Activated naive CD8-positive, alpha-beta T cell (primary cell): ENCODE data around the gene ACOXL.
"Not testable (repeated sequence)": the region's sequence is repeated elsewhere in the genome, so short reads cannot be mapped to it uniquely, and the experiment has no call there.

ENCODE experiments used
- H3K27ac Mint-ChIP-seq: one replicate; pipeline ENCODE4 v1.8.0; 2021; ENCODE audit warnings: mixed read lengths
- H3K27me3 Mint-ChIP-seq: one replicate; pipeline ENCODE4 v1.8.0; 2021; ENCODE audit warnings: mixed read lengths
- H3K36me3 Mint-ChIP-seq: one replicate; pipeline ENCODE4 v1.8.0; 2021; ENCODE audit warnings: mixed read lengths
- H3K4me1 Mint-ChIP-seq: one replicate; pipeline ENCODE4 v1.8.0; 2021; ENCODE audit warnings: low read depth, mixed read lengths
- H3K4me3 Mint-ChIP-seq: one replicate; pipeline ENCODE4 v1.8.0; 2021; ENCODE audit warnings: mild to moderate bottlenecking, mixed read lengths
- H3K9me3 Mint-ChIP-seq: one replicate; pipeline ENCODE4 v1.8.0; 2021; ENCODE audit warnings: low read depth, mixed read lengths

The ACOXL gene

GRCh38 chr2:111066062-111066593 lies 333.8 kb downstream of the ACOXL start:
- Mint-ChIP-seq H3K27ac (no peak overlapping the region), H3K4me1 (peaks cover 5% of the 10 kb centered on the region), H3K27me3 (peaks cover 1% of the 10 kb centered on the region), H3K4me3 (no peak overlapping the region), H3K36me3 (peaks cover 5% of the 10 kb centered on the region), H3K9me3 (peaks cover 10% of the 10 kb centered on the region)

GRCh38 chr2:111068435-111069058 lies 336.2 kb downstream of the ACOXL start:
- Mint-ChIP-seq H3K9me3 (peaks cover 3% of the 10 kb centered on the region), H3K27me3 (no peaks in the 10 kb centered on the region), H3K27ac (no peak overlapping the region), H3K4me1 (peaks cover 5% of the 10 kb centered on the region), H3K4me3 (no peak overlapping the region), H3K36me3 (no peaks in the 10 kb centered on the region)

GRCh38 chr2:111069722-111070121 lies 337.3 kb downstream of the ACOXL start:
- H3K4me3 Mint-ChIP-seq = no peak overlapping the region
- H3K36me3 Mint-ChIP-seq = no peaks in the 10 kb centered on the region
- peaks cover 11% of the 10 kb centered on the region for H3K9me3 Mint-ChIP-seq
- H3K27me3 Mint-ChIP-seq = no peaks in the 10 kb centered on the region
- H3K27ac Mint-ChIP-seq = no peak overlapping the region
- H3K4me1 Mint-ChIP-seq = peaks cover 5% of the 10 kb centered on the region

GRCh38 chr2:111071600-111072171 lies 339.3 kb downstream of the ACOXL start:
- Mint-ChIP-seq H3K27ac (no peak overlapping the region), H3K36me3 (no peaks in the 10 kb centered on the region), H3K27me3 (no peaks in the 10 kb centered on the region), H3K4me3 (no peak overlapping the region), H3K9me3 (peaks cover 19% of the 10 kb centered on the region), H3K4me1 (no peaks in the 10 kb centered on the region)

- H3K36me3 Mint-ChIP-seq = peaks cover 3% of the 10 kb centered on the region
- no peaks in the 10 kb centered on the region for H3K27me3 Mint-ChIP-seq
- no peak overlapping the region for H3K27ac Mint-ChIP-seq
- H3K4me1 Mint-ChIP-seq = no peaks in the 10 kb centered on the region
- H3K9me3 Mint-ChIP-seq = peaks cover 19% of the 10 kb centered on the region
- H3K4me3 Mint-ChIP-seq = no peak overlapping the region
Observed at GRCh38 chr2:111072220-111072871, 340.0 kb downstream of the ACOXL start.

- H3K36me3 Mint-ChIP-seq, H3K4me3 Mint-ChIP-seq, H3K27ac Mint-ChIP-seq, H3K9me3 Mint-ChIP-seq, H3K27me3 Mint-ChIP-seq: not testable (repeated sequence)
- H3K4me1 Mint-ChIP-seq = peaks cover 14% of the 10 kb centered on the region
Observed at GRCh38 chr2:111082659-111083058, 350.3 kb downstream of the ACOXL start.

- no peak overlapping the region for H3K27ac Mint-ChIP-seq
- H3K27me3 Mint-ChIP-seq = peaks cover 4% of the 10 kb centered on the region
- H3K4me1 Mint-ChIP-seq = peaks cover 6% of the 10 kb centered on the region
- H3K9me3 Mint-ChIP-seq = no peaks in the 10 kb centered on the region
- H3K36me3 Mint-ChIP-seq = no peaks in the 10 kb centered on the region
- no peak overlapping the region for H3K4me3 Mint-ChIP-seq
Observed at GRCh38 chr2:111091811-111092211, 359.4 kb downstream of the ACOXL start.

GRCh38 chr2:111094691-111095090 lies 362.3 kb downstream of the ACOXL start:
- H3K4me1 Mint-ChIP-seq = peaks cover 6% of the 10 kb centered on the region
- no peaks in the 10 kb centered on the region for H3K36me3 Mint-ChIP-seq
- H3K9me3 Mint-ChIP-seq = no peaks in the 10 kb centered on the region
- peaks cover 4% of the 10 kb centered on the region for H3K27me3 Mint-ChIP-seq
- H3K27ac Mint-ChIP-seq = no peak overlapping the region
- H3K4me3 Mint-ChIP-seq = no peak overlapping the region

GRCh38 chr2:111095434-111095833 lies 363.1 kb downstream of the ACOXL start:
- no peaks in the 10 kb centered on the region for H3K9me3 Mint-ChIP-seq
- H3K27me3 Mint-ChIP-seq = peaks cover 4% of the 10 kb centered on the region
- H3K4me1 Mint-ChIP-seq = peaks cover 12% of the 10 kb centered on the region
- H3K27ac Mint-ChIP-seq = no peak overlapping the region
- no peak overlapping the region for H3K4me3 Mint-ChIP-seq
- H3K36me3 Mint-ChIP-seq = no peaks in the 10 kb centered on the region

GRCh38 chr2:111099402-111099801 lies 367.0 kb downstream of the ACOXL start:
- Mint-ChIP-seq H3K36me3 (no peaks in the 10 kb centered on the region), H3K4me1 (peaks cover 15% of the 10 kb centered on the region), H3K9me3 (peaks cover 5% of the 10 kb centered on the region), H3K27ac (no peak overlapping the region), H3K4me3 (no peak overlapping the region), H3K27me3 (peaks cover 4% of the 10 kb centered on the region)

- Mint-ChIP-seq H3K27me3 (no peaks in the 10 kb centered on the region), H3K27ac (no peak overlapping the region), H3K4me1 (peaks cover 15% of the 10 kb centered on the region), H3K4me3 (no peak overlapping the region), H3K36me3 (no peaks in the 10 kb centered on the region), H3K9me3 (peaks cover 5% of the 10 kb centered on the region)
Observed at GRCh38 chr2:111100087-111100764, 367.9 kb downstream of the ACOXL start.

GRCh38 chr2:111100765-111101162 lies 368.4 kb downstream of the ACOXL start:
- H3K9me3 Mint-ChIP-seq = peaks cover 5% of the 10 kb centered on the region
- H3K4me1 Mint-ChIP-seq = peaks cover 15% of the 10 kb centered on the region
- no peaks in the 10 kb centered on the region for H3K36me3 Mint-ChIP-seq
- no peaks in the 10 kb centered on the region for H3K27me3 Mint-ChIP-seq
- no peak overlapping the region for H3K27ac Mint-ChIP-seq
- H3K4me3 Mint-ChIP-seq = no peak overlapping the region

- H3K27me3 Mint-ChIP-seq = no peaks in the 10 kb centered on the region
- peaks cover 5% of the 10 kb centered on the region for H3K9me3 Mint-ChIP-seq
- H3K27ac Mint-ChIP-seq = no peak overlapping the region
- no peak overlapping the region for H3K4me3 Mint-ChIP-seq
- peaks cover 15% of the 10 kb centered on the region for H3K4me1 Mint-ChIP-seq
- no peaks in the 10 kb centered on the region for H3K36me3 Mint-ChIP-seq
Observed at GRCh38 chr2:111101592-111101991, 369.2 kb downstream of the ACOXL start.

GRCh38 chr2:111102216-111102615 lies 369.8 kb downstream of the ACOXL start:
- peaks cover 5% of the 10 kb centered on the region for H3K9me3 Mint-ChIP-seq
- H3K4me3 Mint-ChIP-seq = no peak overlapping the region
- no peaks in the 10 kb centered on the region for H3K36me3 Mint-ChIP-seq
- no peaks in the 10 kb centered on the region for H3K27me3 Mint-ChIP-seq
- no peak overlapping the region for H3K27ac Mint-ChIP-seq
- H3K4me1 Mint-ChIP-seq = peaks cover 15% of the 10 kb centered on the region

GRCh38 chr2:111105926-111106325 lies 373.6 kb downstream of the ACOXL start:
- Mint-ChIP-seq H3K4me3 (no peak overlapping the region), H3K9me3 (peaks cover 1% of the 10 kb centered on the region), H3K27me3 (peaks cover 5% of the 10 kb centered on the region), H3K27ac (no peak overlapping the region), H3K4me1 (peaks cover 6% of the 10 kb centered on the region), H3K36me3 (no peaks in the 10 kb centered on the region)
